SU-DHL-6 (cell line): Measurements from ENCODE around the gene ESRRB.

Experiments
- EZH2phosphoT487 ChIP-seq: fragments of 200-600 bp; sonication (generic), shearing (Covaris generic); conservative IDR thresholded peaks from 2 replicates; pipeline ENCODE4 v1.6.1; 2018; ENCODE audit warnings: mild to moderate bottlenecking, antibody characterized with exemption, low read length, moderate library complexity, mixed read lengths
- TF ChIP-seq, protein P1 (sequence below): fragments of 200-600 bp; sonication (generic); IDR thresholded peaks from one replicate; pipeline ENCODE4 v1.5.1; 2017; ENCODE audit warnings: antibody characterized with exemption, mild to moderate bottlenecking, low read length, moderate library complexity; ENCODE audit not compliant: insufficient read depth, poor library complexity, severe bottlenecking

DNA sequence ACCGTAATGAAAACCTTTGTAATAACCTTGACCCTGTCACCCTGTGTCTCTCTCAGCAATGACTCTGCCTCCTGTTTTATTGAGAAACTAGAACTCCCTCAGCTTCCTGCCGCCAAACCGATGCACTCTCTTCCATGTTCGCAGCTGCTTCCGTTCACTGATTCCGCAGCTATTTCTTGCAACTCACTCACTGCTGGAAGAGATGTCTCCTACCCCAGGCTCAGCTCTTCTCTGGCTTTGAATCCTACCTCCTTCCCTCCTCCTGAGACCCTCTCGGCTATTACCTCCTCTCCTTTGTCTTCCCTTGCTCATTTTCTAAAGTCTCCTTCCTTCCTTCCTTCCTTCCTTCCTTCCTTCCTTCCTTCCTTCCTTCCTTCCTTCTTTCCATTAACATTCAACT, 71.0 kb downstream of the ESRRB start:
- TF ChIP-seq, protein P1, sequence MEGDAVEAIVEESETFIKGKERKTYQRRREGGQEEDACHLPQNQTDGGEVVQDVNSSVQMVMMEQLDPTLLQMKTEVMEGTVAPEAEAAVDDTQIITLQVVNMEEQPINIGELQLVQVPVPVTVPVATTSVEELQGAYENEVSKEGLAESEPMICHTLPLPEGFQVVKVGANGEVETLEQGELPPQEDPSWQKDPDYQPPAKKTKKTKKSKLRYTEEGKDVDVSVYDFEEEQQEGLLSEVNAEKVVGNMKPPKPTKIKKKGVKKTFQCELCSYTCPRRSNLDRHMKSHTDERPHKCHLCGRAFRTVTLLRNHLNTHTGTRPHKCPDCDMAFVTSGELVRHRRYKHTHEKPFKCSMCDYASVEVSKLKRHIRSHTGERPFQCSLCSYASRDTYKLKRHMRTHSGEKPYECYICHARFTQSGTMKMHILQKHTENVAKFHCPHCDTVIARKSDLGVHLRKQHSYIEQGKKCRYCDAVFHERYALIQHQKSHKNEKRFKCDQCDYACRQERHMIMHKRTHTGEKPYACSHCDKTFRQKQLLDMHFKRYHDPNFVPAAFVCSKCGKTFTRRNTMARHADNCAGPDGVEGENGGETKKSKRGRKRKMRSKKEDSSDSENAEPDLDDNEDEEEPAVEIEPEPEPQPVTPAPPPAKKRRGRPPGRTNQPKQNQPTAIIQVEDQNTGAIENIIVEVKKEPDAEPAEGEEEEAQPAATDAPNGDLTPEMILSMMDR, result no peak
- no peak for TF ChIP-seq EZH2phosphoT487
